GM20000 (cell line): ENCODE data around the gene CNTNAP5.

Experiments used
- DNase-seq: peaks from one replicate; pipeline ENCODE4 v3.0.0; 2012; ENCODE audit warnings: low spot score
- CTCF ChIP-seq: IDR thresholded peaks from 2 replicates; pipeline ENCODE4 v1.5.1; 2012; ENCODE audit warnings: mild to moderate bottlenecking, control low read depth; ENCODE audit errors: extremely low read depth, missing control alignments

The CNTNAP5 gene

GRCh38 chr2:124301915-124302314 is 276.8 kb downstream of the CNTNAP5 start:
- no peak for TF ChIP-seq CTCF
- DNase-seq = no peak

GRCh38 chr2:124308319-124309062 is 283.4 kb downstream of the CNTNAP5 start:
- DNase-seq = no peak
- no peak for TF ChIP-seq CTCF

- DNase-seq = no peak
- TF ChIP-seq CTCF = no peak
Observed at GRCh38 chr2:124309563-124310138, 284.6 kb downstream of the CNTNAP5 start.

GRCh38 chr2:124310671-124311070 is 285.6 kb downstream of the CNTNAP5 start:
- no peak for DNase-seq
- no peak for TF ChIP-seq CTCF

GRCh38 chr2:124314084-124314483 is 289.0 kb downstream of the CNTNAP5 start:
- TF ChIP-seq CTCF = no peak
- DNase-seq = no peak

- no peak for TF ChIP-seq CTCF
- DNase-seq = no peak
Observed at GRCh38 chr2:124315221-124315880, 290.3 kb downstream of the CNTNAP5 start.

- TF ChIP-seq CTCF = no peak
- no peak for DNase-seq
Observed at GRCh38 chr2:124316133-124316532, 291.0 kb downstream of the CNTNAP5 start.
